NCI-H524 (cell line): Measurements from ENCODE around the gene IGFBP1.

Experiments
- DNase-seq, 2 experiments: peaks; one replicate each; lab custom pipeline; 2025; lab: John Stamatoyannopoulos, UW

The IGFBP1 gene

GRCh38 chr7:45902820-45903219 is 14.5 kb downstream of the IGFBP1 start:
- no peak for DNase-seq

- no peak for DNase-seq
Observed at GRCh38 chr7:45909561-45909960, 21.3 kb downstream of the IGFBP1 start.

- DNase-seq: no peak
Observed at GRCh38 chr7:45910855-45911254, 22.6 kb downstream of the IGFBP1 start.

- DNase-seq: no peak
Observed at GRCh38 chr7:45911311-45911710, 23.0 kb downstream of the IGFBP1 start.

GRCh38 chr7:45912972-45913371 is 24.7 kb downstream of the IGFBP1 start:
- DNase-seq: no peak

- no peak for DNase-seq
Observed at GRCh38 chr7:45914911-45915310, 26.6 kb downstream of the IGFBP1 start.

- DNase-seq: no peak
Observed at GRCh38 chr7:45915606-45916005, 27.3 kb downstream of the IGFBP1 start.

GRCh38 chr7:45917064-45917463 is 28.8 kb downstream of the IGFBP1 start:
- no peak for DNase-seq

- DNase-seq: peak; percentile 47 to 70
Observed at GRCh38 chr7:45917658-45918057, 29.4 kb downstream of the IGFBP1 start.

GRCh38 chr7:45918556-45918955 is 30.3 kb downstream of the IGFBP1 start:
- no peak for DNase-seq

GRCh38 chr7:45919231-45919784 is 31.0 kb downstream of the IGFBP1 start:
- DNase-seq: peak; percentile 20 to 68

- no peak for DNase-seq
Observed at GRCh38 chr7:45919993-45920459, 31.7 kb downstream of the IGFBP1 start.

GRCh38 chr7:45920502-45921380 is 32.5 kb downstream of the IGFBP1 start, which contains the start of gene IGFBP3:
IGFBP3 (minus strand) TSS chr7:45921272; CDS start chr7:45921140, 132 bp downstream.
- DNase-seq: peak; percentile 55 to 73

GRCh38 chr7:45921381-45921698 is 33.1 kb downstream of the IGFBP1 start:
- DNase-seq: peak in 1 of 2 experiments; percentile 55

GRCh38 chr7:45921699-45922519 is 33.6 kb downstream of the IGFBP1 start:
- DNase-seq: peak; percentile 60 to 89

GRCh38 chr7:45922810-45923209 is 34.5 kb downstream of the IGFBP1 start:
- DNase-seq: peak in 1 of 2 experiments; percentile 39

GRCh38 chr7:45923290-45923689 is 35.0 kb downstream of the IGFBP1 start:
- peak; percentile 15 to 56 for DNase-seq

- no peak for DNase-seq
Observed at GRCh38 chr7:45923818-45924217, 35.5 kb downstream of the IGFBP1 start.

- DNase-seq: no peak
Observed at GRCh38 chr7:45924283-45924682, 36.0 kb downstream of the IGFBP1 start.

- DNase-seq: no peak
Observed at GRCh38 chr7:45927721-45928120, 39.4 kb downstream of the IGFBP1 start.

- DNase-seq: no peak
Observed at GRCh38 chr7:45930967-45931366, 42.7 kb downstream of the IGFBP1 start.

GRCh38 chr7:45937301-45937700 is 49.0 kb downstream of the IGFBP1 start:
- no peak for DNase-seq

GRCh38 chr7:45937862-45938261 is 49.6 kb downstream of the IGFBP1 start:
- no peak for DNase-seq
